PFSK-1 (cell line): ENCODE results near the gene ARHGAP15.

Experiments
- FOXP2 ChIP-seq: optimal IDR thresholded peaks from 2 replicates; pipeline ENCODE3; 2011; ENCODE audit warnings: borderline replicate concordance, control low read depth, inconsistent platforms; ENCODE audit not compliant: insufficient read depth; ENCODE audit errors: extremely low read length, extremely low read depth
- POLR2AphosphoS5 ChIP-seq: IDR thresholded peaks from 2 replicates; pipeline ENCODE4 v1.6.1; 2012; ENCODE audit warnings: low read depth, mild to moderate bottlenecking, control low read depth, low read length, moderate library complexity
- REST ChIP-seq, 2 experiments: IDR thresholded peaks; 2 replicates each; pipeline versions ENCODE4 v1.6.1 to v1.8.0; 2011 to 2012; ENCODE audit warnings: low read depth in 2 of 2, low read length in 2 of 2, control low read depth in 1 of 2, inconsistent platforms in 1 of 2, mild to moderate bottlenecking in 1 of 2, moderate library complexity in 1 of 2; ENCODE audit not compliant: insufficient read depth in 1 of 2
- SIN3A ChIP-seq: IDR thresholded peaks from 2 replicates; pipeline ENCODE4 v1.6.1; 2012; ENCODE audit warnings: mild to moderate bottlenecking, low read length, moderate library complexity, borderline replicate concordance; ENCODE audit not compliant: insufficient read depth
- TAF1 ChIP-seq: IDR thresholded peaks from 2 replicates; pipeline ENCODE4 v1.6.1; 2012; ENCODE audit warnings: low read length, control low read depth, borderline replicate concordance; ENCODE audit not compliant: insufficient read depth

The ARHGAP15 gene

GRCh38 chr2:143689541-143689940 lies 560.3 kb downstream of the ARHGAP15 start:
- TF ChIP-seq REST (IDR thresholded peaks at IDR 0.05; ENCODE audit: insufficient read depth in 1 of 2, low read depth in 2 of 2, low read length in 2 of 2) (no peak), TAF1 (no peak), SIN3A (no peak), FOXP2 (no peak), POLR2AphosphoS5 (no peak)

- TF ChIP-seq POLR2AphosphoS5: no peak
- no peak for TF ChIP-seq TAF1
- no peak for TF ChIP-seq FOXP2
- TF ChIP-seq SIN3A: no peak
- no peak for TF ChIP-seq REST (IDR thresholded peaks at IDR 0.05; ENCODE audit: insufficient read depth in 1 of 2, low read depth in 2 of 2, low read length in 2 of 2)
These were observed 561.0 kb downstream of the ARHGAP15 start for GRCh38 chr2:143690235-143690634.

- TF ChIP-seq TAF1 (no peak), POLR2AphosphoS5 (no peak), REST (IDR thresholded peaks at IDR 0.05; ENCODE audit: insufficient read depth in 1 of 2, low read depth in 2 of 2, low read length in 2 of 2) (no peak), SIN3A (no peak), FOXP2 (no peak)
These were observed 561.9 kb downstream of the ARHGAP15 start for GRCh38 chr2:143691121-143691520.

GRCh38 chr2:143692162-143692561 lies 562.9 kb downstream of the ARHGAP15 start:
- no peak for TF ChIP-seq REST (IDR thresholded peaks at IDR 0.05; ENCODE audit: insufficient read depth in 1 of 2, low read depth in 2 of 2, low read length in 2 of 2)

- TF ChIP-seq SIN3A: no peak
- no peak for TF ChIP-seq REST (IDR thresholded peaks at IDR 0.05; ENCODE audit: insufficient read depth in 1 of 2, low read depth in 2 of 2, low read length in 2 of 2)
- no peak for TF ChIP-seq TAF1
- TF ChIP-seq POLR2AphosphoS5: no peak
- TF ChIP-seq FOXP2: no peak
These were observed 563.7 kb downstream of the ARHGAP15 start for GRCh38 chr2:143692967-143693366.
